CD4-positive, alpha-beta T cell treated with Interleukin-21 for 1 hour (primary cell): ENCODE data around the gene TMEM258.

Source experiments
- DNase-seq: peaks from one replicate; pipeline ENCODE4 v3.0.0-alpha.2; 2020

TMEM258 gene

DNA sequence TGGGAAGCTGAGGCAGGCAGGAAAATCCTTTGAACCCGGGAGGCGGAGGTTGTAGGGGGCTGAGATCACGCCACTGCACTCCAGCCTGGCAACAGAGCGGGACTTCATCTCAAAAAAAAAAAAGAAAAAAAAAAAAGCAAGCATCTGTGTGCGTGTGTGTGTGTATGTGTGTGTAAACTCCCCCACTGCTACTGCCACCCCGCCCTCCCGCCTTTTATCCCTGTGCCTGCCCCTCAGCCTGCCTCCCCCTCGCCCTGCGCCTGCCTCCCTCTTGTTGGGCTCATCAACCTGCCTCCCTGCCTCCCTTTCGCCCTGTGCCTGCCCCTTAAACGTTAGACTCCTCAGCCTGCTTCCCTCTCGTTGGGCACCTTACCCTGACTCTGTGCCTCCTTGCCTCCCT is 18.0 kb downstream of the TMEM258 start:
- DNase-seq, result no peak

DNA sequence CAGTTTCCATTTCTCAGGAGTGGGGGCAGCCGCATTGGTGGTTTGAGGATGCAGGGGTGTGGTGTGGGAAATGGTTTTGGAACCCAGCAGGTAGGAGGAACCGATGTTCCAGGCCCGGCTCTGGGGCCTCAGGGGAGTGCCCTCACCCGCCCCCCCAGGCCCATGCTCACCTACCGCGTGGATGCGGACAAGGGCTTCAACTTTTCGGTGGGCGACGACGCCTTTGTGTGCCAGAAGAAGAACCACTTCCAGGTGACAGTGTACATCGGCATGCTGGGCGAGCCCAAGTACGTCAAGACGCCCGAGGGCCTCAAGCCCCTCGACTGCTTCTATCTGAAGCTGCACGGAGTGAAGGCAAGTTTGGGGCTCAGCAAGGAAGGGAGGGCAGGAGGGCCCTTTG is 18.6 kb downstream of the TMEM258 start:
- no peak for DNase-seq

DNA sequence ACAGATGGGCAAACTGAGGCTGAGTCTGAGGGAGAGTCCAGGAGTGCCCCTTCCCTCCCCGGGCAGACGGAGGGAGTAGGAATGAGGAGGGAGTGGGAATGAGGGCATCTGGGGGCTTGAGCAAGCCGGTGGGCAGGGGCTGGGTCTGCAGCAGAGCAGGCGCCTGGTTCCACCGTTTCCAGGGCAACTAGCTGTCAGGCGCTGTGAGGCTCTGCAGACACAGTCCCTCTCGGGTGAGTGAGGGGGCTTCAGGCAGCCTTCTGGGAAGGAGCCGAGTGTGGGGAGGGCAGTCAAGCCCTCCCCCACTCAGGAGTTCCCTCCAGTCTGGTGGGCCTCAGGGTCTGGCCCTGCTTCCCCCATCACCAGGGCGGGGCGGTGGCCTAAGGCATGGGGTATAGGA is 19.0 kb downstream of the TMEM258 start:
- DNase-seq, result no peak

DNA sequence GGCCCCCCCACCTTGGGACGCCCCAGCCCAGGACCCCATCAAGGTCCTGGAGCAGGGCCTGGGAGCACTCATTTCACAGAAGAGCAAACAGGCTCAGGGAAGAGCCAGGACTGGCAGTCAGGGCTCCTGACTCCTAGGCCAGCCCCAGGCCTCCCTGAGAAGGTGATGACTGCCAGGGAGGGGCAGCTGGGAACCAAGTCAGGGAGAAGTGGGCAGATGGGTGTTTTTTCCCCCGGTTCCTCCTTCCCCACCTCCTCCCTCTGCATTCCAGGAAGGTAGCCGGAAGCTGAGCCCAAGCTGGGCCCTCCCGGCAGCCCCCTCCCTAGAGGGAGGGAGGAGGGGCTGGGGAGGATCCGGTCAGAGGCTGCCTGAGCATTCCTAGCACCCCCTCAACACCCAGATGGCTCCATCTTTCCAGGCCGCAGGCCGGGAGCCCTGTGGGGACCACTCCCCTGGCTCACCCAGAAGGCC is 20.4 kb downstream of the TMEM258 start:
- DNase-seq, result no peak

DNA sequence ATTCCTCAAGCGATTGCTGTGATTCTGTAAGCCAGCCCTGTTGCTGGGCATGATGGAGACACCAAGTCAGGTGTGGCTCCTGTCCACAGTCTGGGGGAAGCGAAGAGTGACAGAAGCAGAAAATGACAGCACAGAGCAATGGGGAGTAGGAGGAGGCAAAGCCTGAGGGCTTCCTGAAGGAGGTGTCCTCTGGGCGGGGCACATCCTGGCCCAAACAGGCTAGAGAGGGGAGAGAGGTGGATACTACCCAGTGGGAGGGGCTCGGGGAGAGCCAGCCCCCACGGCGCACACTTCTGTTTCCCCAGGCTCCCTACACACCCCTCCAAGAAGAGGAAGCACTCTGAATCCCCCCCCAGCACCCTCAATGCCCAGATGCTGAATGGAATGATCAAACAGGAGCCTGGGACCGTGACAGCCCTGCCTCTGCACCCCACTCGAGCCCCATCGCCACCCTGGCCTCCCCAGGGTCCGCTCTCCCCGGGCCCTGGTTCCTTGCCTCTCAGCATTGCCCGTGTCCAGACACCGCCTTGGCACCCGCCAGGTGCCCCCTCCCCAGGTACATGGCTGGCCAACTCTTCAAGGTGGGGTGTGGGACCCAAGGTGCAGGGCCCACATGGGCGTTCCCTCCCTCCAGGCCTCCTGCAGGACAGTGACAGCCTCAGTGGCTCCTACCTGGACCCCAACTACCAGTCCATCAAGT is 21.1 kb downstream of the TMEM258 start:
- no peak for DNase-seq

DNA sequence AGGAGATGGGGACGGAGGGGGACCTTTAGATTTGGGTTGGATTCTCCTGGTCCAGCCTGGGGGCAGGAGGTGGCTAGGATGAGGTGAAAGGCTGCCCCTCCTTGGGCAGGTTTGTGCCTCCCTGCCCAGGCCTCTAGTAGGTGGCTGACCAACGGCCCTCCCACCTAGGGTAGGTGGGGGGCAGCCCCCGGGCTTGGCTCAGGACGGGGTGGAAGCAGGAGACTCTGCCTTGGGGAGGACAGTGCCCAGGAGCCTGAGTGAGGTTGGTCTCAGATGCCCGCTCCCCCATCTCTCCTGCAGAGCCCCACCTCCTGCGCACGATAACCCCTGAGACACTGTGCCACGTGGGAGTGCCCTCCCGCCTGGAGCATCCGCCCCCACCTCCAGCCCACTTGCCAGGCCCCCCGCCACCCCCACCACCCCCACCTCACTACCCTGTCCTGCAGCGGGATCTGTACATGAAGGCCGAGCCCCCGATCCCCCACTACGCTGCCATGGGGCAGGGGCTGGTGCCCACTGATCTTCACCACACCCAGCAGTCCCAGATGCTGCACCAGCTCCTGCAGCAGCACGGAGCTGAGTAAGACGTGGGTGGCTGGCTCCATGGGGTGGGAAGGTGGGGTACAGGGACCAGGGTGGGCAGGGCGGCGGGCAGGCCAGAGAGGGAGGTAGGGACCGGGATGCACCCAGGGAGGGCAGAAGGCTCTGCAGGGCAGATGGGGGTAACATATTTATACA is 22.3 kb downstream of the TMEM258 start:
- DNase-seq, result no peak

DNA sequence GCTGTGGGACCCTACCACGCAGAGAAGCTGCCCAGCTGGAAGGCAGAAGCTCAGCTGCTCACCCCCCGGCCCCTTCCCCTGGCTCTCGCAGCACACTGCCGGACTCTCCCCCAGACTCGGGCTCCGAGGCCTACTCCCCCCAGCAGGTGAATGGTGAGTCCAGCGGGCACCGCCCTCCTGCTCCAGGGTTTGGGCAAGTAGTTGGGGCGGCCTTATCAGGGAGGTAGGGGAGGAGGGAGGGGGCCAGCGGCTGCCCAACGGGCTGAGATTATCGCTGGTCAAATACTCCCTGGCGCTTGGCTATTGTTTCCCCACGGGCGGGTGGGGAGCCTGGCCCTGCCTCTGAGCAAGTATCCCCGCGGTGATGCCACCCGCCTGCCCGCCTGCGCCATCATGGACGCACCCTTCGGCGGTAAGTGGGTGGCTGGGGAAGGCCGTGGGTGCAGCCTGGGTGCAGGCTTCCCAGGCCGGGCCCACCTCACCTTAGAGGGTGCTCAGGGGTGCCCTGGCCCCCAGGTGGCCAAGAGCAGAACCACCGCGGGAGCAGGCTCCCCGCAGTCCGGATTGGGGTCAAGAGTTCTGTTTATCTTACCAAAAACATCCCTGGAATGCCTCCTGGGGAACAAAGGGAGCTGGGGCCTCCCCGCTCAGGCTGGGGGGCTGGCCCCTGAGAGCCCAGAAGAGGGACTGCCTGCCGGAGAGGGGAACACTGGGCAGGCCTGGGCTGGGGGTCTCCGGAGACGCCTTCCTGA is 23.1 kb downstream of the TMEM258 start:
- no peak for DNase-seq

DNA sequence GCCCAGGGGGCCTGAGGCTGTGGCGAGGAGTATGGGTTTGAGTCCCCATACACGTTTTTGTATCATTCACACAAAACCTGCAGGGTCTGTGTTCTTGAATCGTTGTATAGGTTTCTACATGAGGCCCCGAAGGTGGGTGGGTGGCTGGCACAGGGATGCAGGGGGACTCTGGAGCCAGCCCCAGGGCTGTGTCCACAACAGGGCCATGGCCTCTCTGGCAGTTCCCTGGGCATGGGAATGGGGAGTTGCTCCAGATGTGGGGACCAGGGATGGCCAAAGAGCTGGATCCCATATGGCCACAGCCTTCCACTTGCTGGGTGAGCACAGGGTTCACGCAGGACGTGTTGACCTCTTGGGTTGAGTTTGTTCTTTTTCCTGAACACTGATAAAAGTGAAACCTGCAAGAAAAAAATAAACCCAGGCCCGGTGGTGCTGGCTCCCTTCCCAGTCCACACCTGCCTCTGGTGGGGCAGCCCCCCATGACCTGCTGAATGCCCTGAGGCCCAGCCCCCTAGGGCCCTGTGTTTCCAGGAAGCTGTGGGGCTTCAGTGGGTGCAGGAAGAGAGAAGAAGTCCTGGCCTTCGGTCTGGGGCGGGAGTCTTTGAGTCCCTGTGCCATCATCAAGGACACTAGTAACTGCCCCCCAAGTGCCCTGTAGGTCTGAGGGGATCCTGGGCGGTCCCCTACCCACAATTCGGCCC is 23.9 kb downstream of the TMEM258 start:
- no peak for DNase-seq

DNA sequence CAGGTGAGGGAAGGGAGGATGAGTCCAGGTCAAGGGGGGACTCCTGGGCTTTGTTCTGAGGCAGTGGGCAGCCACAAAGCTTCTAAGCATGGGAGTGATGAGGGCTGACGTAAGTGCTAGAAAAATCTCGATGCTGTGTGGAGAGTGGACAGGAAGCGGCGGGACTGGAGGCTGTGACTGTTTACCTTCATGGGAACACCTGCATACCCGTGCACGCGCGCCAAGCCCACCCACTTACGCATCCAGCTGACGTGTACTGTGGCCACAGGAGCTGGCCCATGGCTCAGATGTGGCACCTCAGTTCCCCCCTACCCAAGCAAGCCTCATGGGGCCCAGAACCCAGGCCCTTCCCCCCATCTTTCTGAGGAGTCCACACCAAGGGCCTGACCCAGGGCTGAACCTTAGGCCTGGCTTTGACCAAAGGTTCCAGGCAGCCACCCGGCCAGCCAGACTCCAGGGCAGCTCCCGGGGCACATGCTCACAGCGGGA is 26.0 kb downstream of the TMEM258 start:
- no peak for DNase-seq

DNA sequence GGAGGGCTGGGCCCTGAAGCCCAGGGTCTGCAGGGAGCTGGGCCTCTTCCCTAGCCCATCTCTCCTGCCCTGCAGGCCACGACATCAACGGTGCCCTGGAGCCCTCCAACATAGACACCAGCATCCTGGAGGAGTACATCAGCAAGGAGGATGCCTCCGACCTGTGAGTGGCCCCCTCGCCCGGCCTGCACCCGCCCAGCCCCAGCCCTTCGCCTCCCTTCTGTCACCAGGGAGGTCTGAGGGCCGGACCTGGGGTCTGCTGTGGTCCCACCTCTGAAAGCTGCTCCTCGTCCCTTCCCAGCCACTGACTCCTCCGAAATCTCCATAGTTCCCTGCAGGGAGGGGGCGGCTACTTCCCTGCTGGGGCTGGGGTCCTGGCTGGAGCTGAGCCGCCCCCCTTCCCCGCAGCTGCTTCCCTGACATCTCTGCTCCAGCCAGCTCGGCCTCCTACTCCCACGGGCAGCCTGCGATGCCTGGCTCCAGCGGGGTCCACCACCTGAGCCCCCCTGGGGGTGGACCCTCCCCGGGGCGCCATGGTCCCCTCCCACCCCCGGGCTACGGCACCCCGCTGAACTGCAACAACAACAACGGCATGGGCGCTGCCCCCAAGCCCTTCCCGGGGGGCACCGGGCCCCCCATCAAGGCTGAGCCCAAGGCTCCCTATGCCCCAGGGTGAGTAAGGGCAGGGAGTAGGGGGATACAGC is 26.7 kb downstream of the TMEM258 start:
- DNase-seq, result no peak

DNA sequence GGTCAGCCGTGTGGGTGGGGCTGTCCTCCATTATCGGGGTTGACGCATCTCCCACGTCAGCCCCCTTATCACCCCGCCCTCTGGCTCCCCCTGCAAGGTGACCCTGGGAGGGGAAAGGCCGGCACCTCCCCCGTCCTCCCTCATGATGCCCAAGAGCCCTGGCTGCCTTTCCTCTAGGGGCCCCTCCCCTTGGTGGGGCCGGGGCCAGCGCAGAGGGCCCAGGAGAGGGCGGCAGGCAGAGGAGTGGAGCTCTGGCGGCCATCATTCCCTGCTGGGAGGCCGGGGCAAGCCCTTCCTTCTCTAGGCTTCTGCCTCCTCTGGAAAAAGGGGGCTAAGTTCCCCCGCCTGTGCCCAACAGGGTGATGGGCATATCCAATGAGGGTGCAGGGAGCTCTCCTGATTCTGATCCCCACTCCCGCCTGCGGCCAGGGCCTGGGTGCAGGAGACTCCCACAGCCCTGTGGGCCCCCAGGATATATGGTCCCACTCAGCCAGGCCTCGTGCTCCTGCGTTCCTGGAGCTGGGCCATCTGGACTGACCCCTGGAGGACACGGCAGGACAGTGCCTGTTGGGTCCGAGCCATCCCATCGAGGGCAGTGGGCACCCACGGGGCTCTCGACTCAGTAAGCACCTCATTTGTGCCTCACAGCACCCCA is 27.7 kb downstream of the TMEM258 start:
- DNase-seq, result no peak

DNA sequence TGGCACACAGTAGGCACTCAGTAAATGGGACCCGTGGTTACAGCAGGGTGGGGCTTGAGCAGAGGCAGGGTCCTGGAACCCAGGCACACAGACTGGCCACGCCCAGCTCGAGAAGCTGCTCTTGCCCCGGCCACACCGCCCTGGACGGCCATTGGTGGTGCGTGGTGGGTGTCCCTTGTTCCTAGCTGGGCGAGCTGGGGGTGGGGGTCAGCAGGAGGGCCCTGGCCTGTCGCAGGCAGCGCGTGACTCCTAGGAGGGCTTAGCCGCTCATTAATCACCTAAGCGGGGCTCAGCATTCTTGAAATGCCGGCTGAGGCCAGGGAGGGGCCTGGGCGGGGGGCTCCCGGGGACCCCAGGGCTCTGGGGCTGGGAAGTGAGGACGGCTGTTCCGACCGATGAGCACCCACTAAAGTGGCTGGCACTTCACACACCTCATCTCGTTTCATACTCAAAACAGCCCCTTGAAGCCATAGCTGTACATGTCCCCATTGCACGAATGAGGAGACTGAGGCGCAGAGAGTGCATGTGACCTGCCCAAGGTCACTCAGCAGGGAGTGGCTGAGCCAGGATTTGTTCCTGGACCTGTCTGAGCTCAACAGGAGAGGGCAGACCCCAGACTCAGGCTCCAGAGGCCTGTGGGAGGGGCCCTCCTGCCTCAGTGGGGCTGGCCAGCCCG is 28.3 kb downstream of the TMEM258 start:
- DNase-seq, result no peak

DNA sequence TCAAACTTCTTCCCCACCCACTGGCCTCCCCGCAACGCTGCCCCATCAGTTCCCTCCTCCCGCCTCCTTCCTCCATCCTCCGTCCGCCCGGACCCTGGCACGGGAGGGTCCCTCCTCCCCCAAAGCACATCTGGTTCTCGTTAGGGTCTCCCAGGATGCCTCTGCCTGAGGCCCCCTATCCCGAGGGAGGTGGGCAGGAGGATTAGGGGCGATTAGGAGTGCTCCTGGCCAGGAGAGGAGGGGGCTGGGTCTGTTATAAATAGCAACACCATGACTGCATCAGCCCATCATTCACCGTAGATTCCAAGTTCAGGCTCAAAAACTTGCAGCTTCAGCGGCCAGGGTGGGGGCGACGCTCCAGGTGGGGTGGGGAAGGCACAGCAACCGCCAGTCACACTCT is 29.6 kb downstream of the TMEM258 start:
- no peak for DNase-seq

DNA sequence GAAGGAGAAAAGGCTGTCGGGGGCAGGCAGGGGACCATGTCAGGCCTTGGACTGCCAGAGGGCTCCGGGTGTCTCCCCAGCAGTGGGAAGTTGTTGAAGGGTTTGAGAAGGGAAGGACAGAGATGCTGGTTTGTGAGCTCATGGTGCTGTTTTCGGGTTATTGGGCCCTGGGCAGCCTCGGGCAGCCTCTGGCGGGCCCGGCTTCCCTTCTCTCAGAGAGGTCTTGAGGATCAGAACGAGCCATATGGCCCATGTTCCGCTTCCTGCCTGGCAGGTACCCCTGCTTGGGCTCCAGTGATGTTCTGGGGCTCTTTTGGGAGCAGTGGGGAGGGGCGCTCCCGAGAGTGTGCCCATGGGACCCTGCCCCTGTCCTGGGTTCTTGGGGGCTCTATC is 30.2 kb downstream of the TMEM258 start:
- DNase-seq, result no peak

DNA sequence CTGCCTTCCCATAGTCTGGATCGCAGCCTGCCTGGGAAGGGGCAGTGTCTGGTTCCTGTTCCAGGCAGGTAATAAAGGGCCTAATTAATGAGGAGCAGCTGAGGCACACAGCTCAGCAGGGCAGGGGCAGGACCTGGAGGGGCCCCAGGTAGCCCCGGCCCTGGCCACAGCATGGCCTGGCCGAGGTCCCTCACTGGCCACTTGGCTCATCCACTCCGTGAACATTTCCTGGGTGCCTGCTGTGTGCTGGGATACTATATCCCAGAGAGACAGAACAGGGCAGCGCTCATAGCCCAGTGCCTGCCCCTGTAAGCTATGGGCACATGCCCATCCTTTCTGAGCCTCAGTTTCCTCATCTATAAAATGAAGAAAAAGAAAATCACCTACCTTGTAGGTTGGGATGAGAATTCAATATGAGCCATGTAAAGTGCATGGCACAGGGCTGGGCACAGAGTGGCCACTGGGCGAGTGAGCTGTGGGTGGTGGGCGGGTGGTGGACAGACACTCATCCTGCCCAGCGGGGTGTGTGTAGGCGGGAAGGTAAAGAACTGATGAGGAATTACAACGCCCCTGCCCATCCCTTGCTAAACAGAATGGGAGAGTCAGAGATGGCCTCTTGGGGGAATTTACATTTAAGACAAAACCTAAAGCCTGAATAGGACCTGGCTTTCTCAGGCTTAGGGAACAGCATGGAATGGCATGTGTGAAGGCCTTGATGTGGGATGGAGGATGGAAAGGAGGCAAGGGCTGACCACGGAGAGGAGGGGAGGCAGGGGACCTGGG is 30.8 kb downstream of the TMEM258 start:
- no peak for DNase-seq

DNA sequence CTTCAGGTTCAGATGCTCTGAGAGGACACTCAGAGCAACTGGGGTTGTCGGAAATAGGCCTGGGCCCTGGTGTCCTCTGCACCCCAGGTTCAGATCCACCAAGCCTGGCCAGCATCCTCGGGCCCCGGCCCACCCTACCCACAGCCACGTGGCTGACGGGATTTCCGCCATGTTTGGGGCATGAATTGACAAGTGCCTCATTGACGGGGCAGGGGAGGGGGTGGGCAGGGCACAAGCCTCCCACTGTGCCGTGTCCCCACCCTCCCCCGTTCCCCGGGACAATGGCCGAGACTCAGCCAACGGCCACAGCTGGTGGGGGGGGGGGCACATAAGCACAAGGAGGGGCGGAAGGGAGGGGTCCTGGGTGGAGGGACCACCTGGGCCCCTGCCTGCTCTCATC is 31.5 kb downstream of the TMEM258 start:
- DNase-seq, result no peak

DNA sequence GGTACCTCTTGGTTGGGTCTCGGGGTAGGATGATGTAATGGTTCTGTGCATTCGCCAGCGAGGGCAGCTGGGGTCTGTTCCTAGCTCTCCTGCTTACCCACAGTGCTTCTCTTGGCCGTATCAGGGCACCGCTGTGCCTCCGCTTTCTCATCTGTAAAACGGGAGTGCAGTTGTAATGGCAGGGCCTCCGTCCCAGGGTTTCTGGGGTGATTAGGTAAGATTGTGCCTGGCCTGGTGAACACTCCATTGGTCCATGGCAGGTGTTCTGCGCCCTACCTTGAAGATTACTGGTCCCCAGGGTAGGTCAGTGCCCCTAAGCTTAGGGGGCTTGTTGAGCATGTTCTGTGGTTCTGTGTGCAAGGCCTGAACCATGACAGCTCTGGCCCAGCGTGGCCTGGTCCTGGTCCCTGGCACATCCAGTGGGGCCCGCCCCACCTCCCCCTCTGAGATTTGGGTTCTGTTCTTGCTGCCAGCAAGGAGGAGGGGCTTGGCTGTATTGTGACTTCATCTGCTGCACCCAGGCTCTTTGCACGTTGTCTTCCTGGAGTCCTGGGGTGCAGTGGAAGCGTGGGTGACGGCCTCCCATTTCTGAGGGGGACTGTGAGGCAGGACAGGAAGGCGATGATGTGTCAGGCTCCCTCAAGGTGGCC is 35.1 kb downstream of the TMEM258 start:
- no peak for DNase-seq

DNA sequence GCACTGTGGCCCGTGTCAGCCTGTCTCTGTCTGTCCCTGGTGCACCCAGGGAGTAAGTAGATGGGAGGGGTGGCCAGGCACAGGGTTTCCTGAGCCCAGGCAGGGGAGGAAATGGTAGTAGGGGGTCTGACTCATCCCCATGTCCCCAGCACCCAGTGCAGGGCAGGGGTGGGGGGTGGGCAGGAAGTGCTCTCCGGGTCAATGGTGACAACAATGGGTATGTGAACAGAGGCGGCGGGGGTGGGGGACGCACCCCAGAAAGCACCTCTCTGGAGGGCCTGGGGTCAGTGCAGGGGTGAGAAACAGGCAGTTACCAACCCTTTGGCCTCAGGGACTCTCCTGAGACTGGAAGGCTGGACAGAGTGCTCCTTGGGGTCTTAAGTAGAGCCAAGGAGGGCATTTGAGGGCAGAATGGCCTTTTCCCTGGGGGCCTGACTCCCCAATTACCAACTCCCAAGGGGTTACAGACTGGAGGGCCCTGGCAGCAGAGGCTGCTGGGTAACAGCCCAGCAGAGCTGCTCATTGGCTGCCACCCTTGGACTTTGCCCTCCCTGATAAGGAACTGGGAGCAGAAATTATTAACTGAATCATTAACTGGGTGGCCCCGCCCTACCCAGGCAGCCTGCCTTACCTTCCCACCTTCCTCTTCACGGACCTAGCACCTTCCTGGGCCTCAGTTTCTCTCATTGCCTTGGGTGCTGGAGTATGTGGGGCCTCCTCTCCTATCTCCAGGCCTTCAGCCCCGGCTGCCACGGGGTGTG is 35.8 kb downstream of the TMEM258 start:
- peak; percentile 9 for DNase-seq

DNA sequence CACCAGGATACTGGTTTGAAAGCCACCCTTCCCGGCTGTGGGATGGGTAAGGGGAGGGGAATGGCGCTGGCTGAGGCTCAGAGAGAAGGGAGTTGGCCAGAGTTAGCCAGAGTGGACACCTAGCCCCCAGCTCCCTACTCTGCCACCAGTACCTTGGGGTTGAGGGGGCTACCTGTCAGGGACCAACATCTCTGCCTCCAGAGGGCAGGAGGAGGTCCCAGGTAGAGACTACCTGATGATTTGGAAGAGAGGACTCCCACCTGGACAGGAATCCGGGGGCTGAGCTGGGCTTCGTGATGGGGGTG is 36.3 kb downstream of the TMEM258 start:
- no peak for DNase-seq
